K562 treated with DMSO at 1 percent for 48 hours (cell line): ENCODE data around the gene FLRT1. TPM values are rescaled to one million over a fixed set of nuclear protein-coding genes. Genes with fewer than 3 reads are reported as not detected.

ENCODE experiments used
- total RNA-seq: library from RNA; unstranded; fragments of 300-600 nt; gene quantifications from 2 replicates; pipeline ENCODE4 v1.2.3, GENCODE V29; 2022; ENCODE audit warnings: low replicate concordance; ENCODE audit errors: extremely low read depth

Gene FLRT1
- not detected in 2 replicates for total RNA-seq

GRCh38 chr11:64035576-64035975 is at the start of gene FLRT1:
Gene FLRT1, plus strand, starts transcription at chr11:64035931. Its CDS starts 80,337 bp downstream, at chr11:64116268.

GRCh38 chr11:63986156-63986931 is 49.4 kb upstream of the FLRT1 start, which contains the start of gene OTUB1:
Gene OTUB1, plus strand, starts transcription at chr11:63986438. Its CDS starts 19 bp downstream, at chr11:63986457.

Other genes with a start within 250 kb of the FLRT1 start
- not detected in 2 replicates for gene SPINDOC, start 222.5 kb upstream of the FLRT1 start, total RNA-seq
- not detected in 2 replicates for gene MARK2, start 196.8 kb upstream of the FLRT1 start, total RNA-seq
- gene RCOR2, start 118.8 kb upstream of the FLRT1 start, total RNA-seq: not detected in 2 replicates
- gene NAA40, start 96.9 kb upstream of the FLRT1 start, total RNA-seq: not detected in 2 replicates
- not detected in 2 replicates for gene COX8A, start 61.3 kb upstream of the FLRT1 start, total RNA-seq
- not detected in 2 replicates for gene OTUB1, start 49.5 kb upstream of the FLRT1 start, total RNA-seq
- not detected in 2 replicates for gene MACROD1, start 130.2 kb downstream of the FLRT1 start, total RNA-seq
- gene STIP1, start 150.2 kb downstream of the FLRT1 start, total RNA-seq: not detected in 2 replicates
- gene FERMT3, start 170.8 kb downstream of the FLRT1 start, total RNA-seq: not detected in 2 replicates
- gene TRPT1, start 190.3 kb downstream of the FLRT1 start, total RNA-seq: not detected in 2 replicates
- gene NUDT22, start 190.3 kb downstream of the FLRT1 start, total RNA-seq: not detected in 2 replicates
- not detected in 2 replicates for gene DNAJC4, start 194.6 kb downstream of the FLRT1 start, total RNA-seq
- not detected in 2 replicates for gene VEGFB, start 198.7 kb downstream of the FLRT1 start, total RNA-seq
- gene FKBP2, start 205.2 kb downstream of the FLRT1 start, total RNA-seq: not detected in 2 replicates
- gene PPP1R14B, start 211.0 kb downstream of the FLRT1 start, total RNA-seq: not detected in 2 replicates
- not detected in 2 replicates for gene PLCB3, start 215.6 kb downstream of the FLRT1 start, total RNA-seq
- not detected in 2 replicates for gene BAD, start 248.7 kb downstream of the FLRT1 start, total RNA-seq
- gene GPR137, start 249.9 kb downstream of the FLRT1 start, total RNA-seq: not detected in 2 replicates